ENCODE measurements around the gene PLA2G3. TPM values are rescaled to one million over a fixed set of nuclear protein-coding genes. Genes with fewer than 3 reads are reported as not detected.
A peak's percentile ranks its signal among the peaks of the same experiment; 100 is the strongest.

Gene PLA2G3
- total RNA-seq, 2 donors from 2014 or later: not detected

DNA sequence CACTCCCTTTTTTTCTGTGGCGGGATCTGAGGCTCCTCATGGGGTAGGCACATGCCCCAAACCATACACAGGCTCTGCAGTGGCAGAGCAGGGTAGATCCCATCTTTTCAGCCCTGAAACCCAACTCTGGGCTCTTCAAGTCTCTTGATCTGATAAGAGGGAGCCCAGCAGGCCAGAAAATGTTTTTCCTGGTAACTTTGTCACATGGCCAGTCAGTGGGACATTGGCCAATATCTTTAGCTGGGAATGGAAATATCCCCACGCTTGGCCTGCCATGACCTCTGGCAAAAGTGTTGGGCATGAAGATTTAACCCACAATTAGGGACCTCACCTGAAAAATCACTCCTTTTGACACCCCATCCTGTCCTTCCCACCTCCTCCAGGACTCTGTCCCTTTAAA, 9.4 kb downstream of the PLA2G3 start:
- H3K27me3 ChIP-seq: no peaks in the 10 kb centered on the region
- H3K9me3 ChIP-seq: no peaks in the 10 kb centered on the region
- ATAC-seq: peak; percentile 74
- no peak for TF ChIP-seq POLR2A (IDR thresholded peaks at IDR 0.05)
- TF ChIP-seq, protein P1, sequence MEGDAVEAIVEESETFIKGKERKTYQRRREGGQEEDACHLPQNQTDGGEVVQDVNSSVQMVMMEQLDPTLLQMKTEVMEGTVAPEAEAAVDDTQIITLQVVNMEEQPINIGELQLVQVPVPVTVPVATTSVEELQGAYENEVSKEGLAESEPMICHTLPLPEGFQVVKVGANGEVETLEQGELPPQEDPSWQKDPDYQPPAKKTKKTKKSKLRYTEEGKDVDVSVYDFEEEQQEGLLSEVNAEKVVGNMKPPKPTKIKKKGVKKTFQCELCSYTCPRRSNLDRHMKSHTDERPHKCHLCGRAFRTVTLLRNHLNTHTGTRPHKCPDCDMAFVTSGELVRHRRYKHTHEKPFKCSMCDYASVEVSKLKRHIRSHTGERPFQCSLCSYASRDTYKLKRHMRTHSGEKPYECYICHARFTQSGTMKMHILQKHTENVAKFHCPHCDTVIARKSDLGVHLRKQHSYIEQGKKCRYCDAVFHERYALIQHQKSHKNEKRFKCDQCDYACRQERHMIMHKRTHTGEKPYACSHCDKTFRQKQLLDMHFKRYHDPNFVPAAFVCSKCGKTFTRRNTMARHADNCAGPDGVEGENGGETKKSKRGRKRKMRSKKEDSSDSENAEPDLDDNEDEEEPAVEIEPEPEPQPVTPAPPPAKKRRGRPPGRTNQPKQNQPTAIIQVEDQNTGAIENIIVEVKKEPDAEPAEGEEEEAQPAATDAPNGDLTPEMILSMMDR (IDR thresholded peaks at IDR 0.05): no peak
- H3K36me3 ChIP-seq (replicated peaks in 1 of 2; ENCODE audit: insufficient read depth in 1 of 2, low read depth in 2 of 2): no peaks in the 10 kb centered on the region
- peak overlapping the region; percentile 12 to 79 (median 76) for H3K27ac ChIP-seq
- WGBS, 2 donors: 38 to 100% methylated on average over 1 to 2 of the region's 2 CpGs
- intact Hi-C loops (cut with DNase I): no loop called here
- peaks cover 25% of the 10 kb centered on the region for H3K4me1 ChIP-seq
- no peak overlapping the region for H3K4me3 ChIP-seq
- DNase-seq: peak; percentile 57 to 78 (median 70)

GRCh38 chr22:31128156-31128555, 12.2 kb downstream of the PLA2G3 start:
- WGBS, 2 donors: 91 to 94% methylated on average over 6 to 7 of the region's 7 CpGs
- intact Hi-C loops (cut with DNase I): no loop called here
- Histone ChIP-seq H3K4me1 (peaks cover 43% of the 10 kb centered on the region), H3K27ac (no peak overlapping the region), H3K9me3 (no peaks in the 10 kb centered on the region), H3K27me3 (no peaks in the 10 kb centered on the region), H3K4me3 (no peak overlapping the region), H3K36me3 (replicated peaks in 1 of 2; ENCODE audit: insufficient read depth in 1 of 2, low read depth in 2 of 2) (no peaks in the 10 kb centered on the region)
- ATAC-seq (no peak), DNase-seq (no peak)
- TF ChIP-seq POLR2A (IDR thresholded peaks at IDR 0.05): no peak
- TF ChIP-seq, protein P1 (IDR thresholded peaks at IDR 0.05): no peak

GRCh38 chr22:31127181-31127772, 13.0 kb downstream of the PLA2G3 start:
- Histone ChIP-seq H3K36me3 (replicated peaks in 1 of 2; ENCODE audit: insufficient read depth in 1 of 2, low read depth in 2 of 2) (no peaks in the 10 kb centered on the region), H3K9me3 (no peaks in the 10 kb centered on the region), H3K4me3 (no peak overlapping the region), H3K27me3 (no peaks in the 10 kb centered on the region), H3K27ac (no peak overlapping the region), H3K4me1 (peaks cover 46% of the 10 kb centered on the region)
- no peak for DNase-seq
- WGBS, 2 donors: 71 to 85% methylated on average over 16 to 19 of the region's 19 CpGs
- intact Hi-C loops (cut with DNase I): no loop called here
- no peak for TF ChIP-seq POLR2A (IDR thresholded peaks at IDR 0.05)
- no peak for ATAC-seq

GRCh38 chr22:31126869-31127175, 13.5 kb downstream of the PLA2G3 start:
- no peak overlapping the region for H3K27ac ChIP-seq
- WGBS, 2 donors: 91 to 94% methylated on average over 9 to 13 of the region's 13 CpGs
- no peak overlapping the region for H3K4me3 ChIP-seq
- no peak for TF ChIP-seq POLR2A (IDR thresholded peaks at IDR 0.05)
- TF ChIP-seq, protein P1 (IDR thresholded peaks at IDR 0.05): no peak
- no peaks in the 10 kb centered on the region for H3K9me3 ChIP-seq
- H3K36me3 ChIP-seq (replicated peaks in 1 of 2; ENCODE audit: insufficient read depth in 1 of 2, low read depth in 2 of 2): no peaks in the 10 kb centered on the region
- H3K4me1 ChIP-seq: peaks cover 46% of the 10 kb centered on the region
- ATAC-seq (no peak), DNase-seq (no peak)
- H3K27me3 ChIP-seq: no peaks in the 10 kb centered on the region
- intact Hi-C loops (cut with DNase I): no loop called here

- Histone ChIP-seq H3K36me3 (replicated peaks in 1 of 2; ENCODE audit: insufficient read depth in 1 of 2, low read depth in 2 of 2) (no peaks in the 10 kb centered on the region), H3K27ac (no peak overlapping the region), H3K27me3 (no peaks in the 10 kb centered on the region), H3K4me1 (peaks cover 41% of the 10 kb centered on the region), H3K4me3 (no peak overlapping the region), H3K9me3 (no peaks in the 10 kb centered on the region)
- TF ChIP-seq POLR2A (IDR thresholded peaks at IDR 0.05): no peak
- TF ChIP-seq, protein P1 (IDR thresholded peaks at IDR 0.05): no peak
- intact Hi-C loops (cut with DNase I): no loop called here
- DNase-seq (no peak), ATAC-seq (no peak)
- WGBS, 2 donors: 89% methylated on average over 7 to 20 of the region's 22 CpGs
Observed at GRCh38 chr22:31126128-31126868, 14.0 kb downstream of the PLA2G3 start.
